Measurements from ENCODE around the gene TMEM11. TPM values are rescaled to one million over a fixed set of nuclear protein-coding genes. Genes with fewer than 3 reads are reported as not detected.

TMEM11 gene
- total and polyA plus RNA-seq, 2 of the 4 experiments (the other 2 are of a cell fraction) = 19.9 to 44.7 TPM

GRCh38 chr17:21202512-21202911 lies 11.4 kb downstream of the TMEM11 start:
- DNase-seq = no peak
- peaks cover 97% of the 10 kb centered on the region for H4K20me1 ChIP-seq (ENCODE audit: insufficient read depth, low read length)
- POLR2A ChIA-PET (ENCODE audit: unreplicated experiment) = no interaction called here

More at GRCh38 chr17:21202512-21202911, 11.4 kb downstream of the TMEM11 start:
- no TSS peak for BruUV-seq (replicated peaks)
- CTCF ChIA-PET = no interaction called here
- dilution Hi-C loops (cut with HindIII; ENCODE audit: low sequenced_read_pairs, unreplicated experiment) (no loop called here), intact Hi-C loops (cut with micrococcal nuclease) (no loop called here), in situ Hi-C loops (cut with MboI; ENCODE audit: low sequenced_read_pairs) (no loop called here)
- H3K14ac ChIP-seq (replicated peaks; ENCODE audit: low read depth, low read length) = no peak overlapping the region
- no peak overlapping the region for H3K23ac ChIP-seq (ENCODE audit: low read depth, low read length)
- H2AK9ac ChIP-seq (replicated peaks; ENCODE audit: low read depth, low read length, poor library complexity) = no peak overlapping the region
- no peaks in the 10 kb centered on the region for H3K27me3 ChIP-seq (ENCODE audit: control insufficient read depth, insufficient read depth, low read length)
- H2BK20ac ChIP-seq (ENCODE audit: low read depth, low read length) = no peak overlapping the region
- whole genome bisulfite sequencing, 2 experiments (ENCODE audit: extremely low coverage in 2 of 2, insufficient read length in 1 of 2) = 88% methylated on average over 5 of the region's 12 CpGs; no CpG with 5 or more reads in 1 of the 2 experiments
- no peak overlapping the region for H2BK5ac ChIP-seq (ENCODE audit: low read depth, low read length, poor library complexity, severe bottlenecking)
- TF ChIP-seq RCOR1 (IDR thresholded peaks at IDR 0.05; ENCODE audit: insufficient replicate concordance, low read length) (no peak), NFE2L2 (IDR thresholded peaks at IDR 0.05; ENCODE audit: low read depth, low read length) (no peak), RAD21 (IDR thresholded peaks at IDR 0.05; ENCODE audit: low read length) (no peak), MAFK (IDR thresholded peaks at IDR 0.05; ENCODE audit: low read depth, low read length) (no peak), CHD1 (IDR thresholded peaks at IDR 0.05; ENCODE audit: low read depth, low read length) (no peak), CTCF (conservative IDR thresholded peaks at IDR 0.05; ENCODE audit: low read depth, low read length) (no peak), BHLHE40 (IDR thresholded peaks at IDR 0.05; ENCODE audit: low read depth, low read length) (no peak), MXI1 (IDR thresholded peaks at IDR 0.05; ENCODE audit: borderline replicate concordance, low read depth, low read length) (no peak), FOS (IDR thresholded peaks at IDR 0.05; ENCODE audit: low read depth, low read length) (no peak), MAZ (IDR thresholded peaks at IDR 0.05; ENCODE audit: borderline replicate concordance, low read depth, low read length) (no peak), POLR2A (IDR thresholded peaks at IDR 0.05; ENCODE audit: low read depth, low read length) (no peak), CEBPB (IDR thresholded peaks at IDR 0.05; ENCODE audit: low read depth, low read length) (no peak), RFX5 (IDR thresholded peaks at IDR 0.05; ENCODE audit: low read depth, low read length) (no peak), SMC3 (IDR thresholded peaks at IDR 0.05; ENCODE audit: low read depth, low read length) (no peak)
- TF ChIP-seq, protein P1, sequence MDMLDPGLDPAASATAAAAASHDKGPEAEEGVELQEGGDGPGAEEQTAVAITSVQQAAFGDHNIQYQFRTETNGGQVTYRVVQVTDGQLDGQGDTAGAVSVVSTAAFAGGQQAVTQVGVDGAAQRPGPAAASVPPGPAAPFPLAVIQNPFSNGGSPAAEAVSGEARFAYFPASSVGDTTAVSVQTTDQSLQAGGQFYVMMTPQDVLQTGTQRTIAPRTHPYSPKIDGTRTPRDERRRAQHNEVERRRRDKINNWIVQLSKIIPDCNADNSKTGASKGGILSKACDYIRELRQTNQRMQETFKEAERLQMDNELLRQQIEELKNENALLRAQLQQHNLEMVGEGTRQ (IDR thresholded peaks at IDR 0.05; ENCODE audit: low read depth, low read length) = no peak
- TF ChIP-seq, protein P2, sequence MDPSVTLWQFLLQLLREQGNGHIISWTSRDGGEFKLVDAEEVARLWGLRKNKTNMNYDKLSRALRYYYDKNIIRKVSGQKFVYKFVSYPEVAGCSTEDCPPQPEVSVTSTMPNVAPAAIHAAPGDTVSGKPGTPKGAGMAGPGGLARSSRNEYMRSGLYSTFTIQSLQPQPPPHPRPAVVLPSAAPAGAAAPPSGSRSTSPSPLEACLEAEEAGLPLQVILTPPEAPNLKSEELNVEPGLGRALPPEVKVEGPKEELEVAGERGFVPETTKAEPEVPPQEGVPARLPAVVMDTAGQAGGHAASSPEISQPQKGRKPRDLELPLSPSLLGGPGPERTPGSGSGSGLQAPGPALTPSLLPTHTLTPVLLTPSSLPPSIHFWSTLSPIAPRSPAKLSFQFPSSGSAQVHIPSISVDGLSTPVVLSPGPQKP (IDR thresholded peaks at IDR 0.05; ENCODE audit: borderline replicate concordance, low read depth, low read length) = no peak
- no peak overlapping the region for H2AFZ ChIP-seq (replicated peaks; ENCODE audit: low read length, poor library complexity)
- no peak overlapping the region for H2BK120ac ChIP-seq (ENCODE audit: low read depth, low read length)
- peaks cover 19% of the 10 kb centered on the region for H3K36me3 ChIP-seq (ENCODE audit: control insufficient read depth, insufficient read depth, low read length)
- H3K18ac ChIP-seq (ENCODE audit: low read depth, low read length) = no peak overlapping the region
- ATAC-seq (ENCODE audit: low read depth) = no peak
- no peak overlapping the region for H3K4me2 ChIP-seq (ENCODE audit: low read depth, low read length)
- H4K91ac ChIP-seq (ENCODE audit: insufficient read depth, low read depth, low read length) = no peak overlapping the region
- H3K4me1 ChIP-seq (ENCODE audit: control insufficient read depth, insufficient read depth, low read length) = peaks cover 2% of the 10 kb centered on the region; the same call in 1 of the 2 replicates
- H4K8ac ChIP-seq (ENCODE audit: low read depth in 2 of 2, low read length in 2 of 2) = no peak overlapping the region
- no peak overlapping the region for H3K56ac ChIP-seq (ENCODE audit: extremely low read depth, insufficient read depth, low read length)
- no peaks in the 10 kb centered on the region for H3K9me3 ChIP-seq (ENCODE audit: control insufficient read depth, insufficient read depth, low read length)
- H3K9me1 ChIP-seq (ENCODE audit: insufficient read depth, low read length) = peaks cover 24% of the 10 kb centered on the region; the same call in 1 of the 2 replicates
- peaks cover 14 to 86% of the 10 kb centered on the region in 2 experiments for H3K79me1 ChIP-seq (ENCODE audit: low read depth in 1 of 2, low read length in 2 of 2)
- no peak overlapping the region for H2AK5ac ChIP-seq (ENCODE audit: low read depth, low read length)
- no peak overlapping the region for H2BK15ac ChIP-seq (ENCODE audit: low read depth, low read length)
- H4K5ac ChIP-seq (ENCODE audit: low read depth, low read length) = no peak overlapping the region
- H3K9ac ChIP-seq (ENCODE audit: low read depth, low read length) = no peak overlapping the region
- no peak overlapping the region for H3K4me3 ChIP-seq (ENCODE audit: insufficient read depth, low read depth, low read length)
- no peak overlapping the region for H3K27ac ChIP-seq (ENCODE audit: insufficient read depth, low read length)
- no peak overlapping the region for H3K4ac ChIP-seq (ENCODE audit: low read depth, low read length)

All from IMR-90 (cell line).